HG02870 (cell line): ENCODE data around the gene PLOD2.

ENCODE experiments used
- ATAC-seq: cut with Tn5 transposase; IDR thresholded peaks from one replicate; pipeline ENCODE4 v1.9.1; 2021; ENCODE audit warnings: mild to moderate bottlenecking, moderate library complexity; ENCODE audit not compliant: unreplicated experiment

The PLOD2 gene

GRCh38 chr3:146160964-146161662 lies at the start of gene PLOD2:
TSS of gene PLOD2 (minus strand) at chr3:146161184. CDS start at chr3:146160989, 195 bp downstream.
- no peak for ATAC-seq

GRCh38 chr3:146209371-146209770 lies 48.4 kb upstream of the PLOD2 start:
- ATAC-seq, result no peak

DNA sequence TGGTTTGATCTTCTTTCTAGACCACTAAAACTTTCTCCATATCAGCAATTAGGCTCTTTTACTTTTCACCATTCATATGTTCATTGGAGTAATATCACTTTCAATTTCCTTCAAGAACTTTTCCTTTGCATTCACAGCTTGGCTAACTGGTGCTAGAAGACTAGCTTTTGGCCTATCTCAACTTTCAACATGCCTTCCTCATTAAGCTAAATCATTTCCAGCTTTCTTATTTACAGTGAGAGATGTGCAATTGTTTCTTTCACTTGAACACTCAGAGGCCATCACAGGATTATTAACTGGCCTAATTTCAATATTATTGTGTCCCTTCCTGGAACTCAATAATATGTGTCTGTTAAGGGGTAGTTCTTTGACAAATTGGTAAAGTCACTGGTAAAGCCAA lies 42.8 kb upstream of the PLOD2 start:
- no peak for ATAC-seq

DNA sequence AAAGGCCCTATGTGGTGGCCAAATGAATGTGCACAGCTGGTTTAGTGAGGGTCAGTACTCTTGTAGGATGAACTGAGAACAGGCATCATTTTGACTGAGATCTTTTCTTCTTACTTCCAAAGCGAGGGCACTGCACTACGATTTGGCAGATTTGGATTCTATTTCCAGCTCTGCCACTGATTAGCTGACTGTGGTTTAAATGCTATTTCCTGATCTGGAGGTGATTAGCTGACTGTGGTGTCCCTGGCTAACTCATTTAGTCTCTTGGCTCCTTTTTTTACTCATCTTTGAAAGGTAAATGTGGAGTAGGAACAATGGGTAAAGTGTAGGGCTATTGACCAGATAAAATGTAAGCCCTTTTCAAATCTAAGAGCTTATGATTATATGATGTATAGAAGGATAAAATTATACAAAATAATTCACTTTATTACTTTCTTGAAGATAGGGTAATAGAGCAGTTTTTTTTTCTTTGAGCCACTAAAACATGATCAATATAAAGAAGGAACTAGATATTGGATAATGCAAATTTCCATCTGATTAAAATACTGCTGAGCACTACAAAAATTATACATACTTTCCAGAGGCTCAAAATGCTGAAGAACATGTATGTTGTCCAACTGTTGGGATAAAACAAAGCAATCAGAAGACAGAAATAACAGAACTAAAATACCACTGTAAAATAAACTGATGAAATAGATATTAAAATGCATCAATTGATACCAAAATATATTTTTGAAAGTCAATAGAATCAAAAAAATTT lies 39.7 kb upstream of the PLOD2 start:
- ATAC-seq, result no peak

GRCh38 chr3:146199762-146200161 lies 38.8 kb upstream of the PLOD2 start:
- ATAC-seq, result no peak

DNA sequence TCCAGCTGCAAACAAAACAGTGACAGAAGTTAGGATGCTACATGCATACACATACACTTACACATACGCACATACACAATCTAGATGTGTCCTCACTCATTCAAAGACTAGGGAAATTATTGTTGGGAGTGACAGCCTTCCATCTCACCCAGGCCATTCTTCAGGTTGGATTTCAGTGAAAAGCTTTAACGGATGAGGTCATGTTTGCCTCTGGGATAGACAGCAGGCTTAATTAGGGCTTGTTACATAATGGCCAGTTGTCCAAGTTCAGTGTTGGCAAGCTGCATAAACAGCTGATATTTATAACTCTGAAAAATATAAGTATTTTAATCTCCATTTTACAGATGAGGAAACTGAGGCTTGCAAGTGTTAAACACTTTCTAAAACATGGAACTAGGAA lies 35.8 kb upstream of the PLOD2 start:
- no peak for ATAC-seq

GRCh38 chr3:146195605-146196004 lies 34.6 kb upstream of the PLOD2 start:
- no peak for ATAC-seq

GRCh38 chr3:146195030-146195429 lies 34.0 kb upstream of the PLOD2 start:
- ATAC-seq, result no peak

DNA sequence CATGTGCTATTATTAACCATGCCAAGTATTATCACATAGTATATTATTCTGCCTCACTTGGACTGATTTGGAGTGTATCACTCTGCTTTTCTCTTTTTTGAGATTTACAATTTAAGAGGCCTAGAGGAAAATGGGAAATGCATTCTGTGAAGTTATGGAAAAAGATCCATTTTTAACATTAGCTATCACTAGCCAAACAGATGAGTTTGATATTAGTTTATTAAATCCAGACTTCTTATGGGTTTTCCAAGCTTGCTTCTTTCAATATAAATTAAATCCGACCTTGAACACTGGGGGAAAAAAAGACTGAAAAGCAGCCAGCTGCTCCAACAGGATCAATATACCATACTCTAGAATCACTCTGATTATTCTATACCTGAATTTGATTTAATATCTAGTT lies 30.1 kb upstream of the PLOD2 start:
- no peak for ATAC-seq

- peak; percentile 91 for ATAC-seq
These were observed 28.7 kb upstream of the PLOD2 start for GRCh38 chr3:146189519-146190173.

- no peak for ATAC-seq
These were observed 26.5 kb upstream of the PLOD2 start for GRCh38 chr3:146187334-146187950.

- no peak for ATAC-seq
These were observed 23.4 kb upstream of the PLOD2 start for GRCh38 chr3:146184241-146185015.

GRCh38 chr3:146181216-146181615 lies 20.2 kb upstream of the PLOD2 start:
- no peak for ATAC-seq

DNA sequence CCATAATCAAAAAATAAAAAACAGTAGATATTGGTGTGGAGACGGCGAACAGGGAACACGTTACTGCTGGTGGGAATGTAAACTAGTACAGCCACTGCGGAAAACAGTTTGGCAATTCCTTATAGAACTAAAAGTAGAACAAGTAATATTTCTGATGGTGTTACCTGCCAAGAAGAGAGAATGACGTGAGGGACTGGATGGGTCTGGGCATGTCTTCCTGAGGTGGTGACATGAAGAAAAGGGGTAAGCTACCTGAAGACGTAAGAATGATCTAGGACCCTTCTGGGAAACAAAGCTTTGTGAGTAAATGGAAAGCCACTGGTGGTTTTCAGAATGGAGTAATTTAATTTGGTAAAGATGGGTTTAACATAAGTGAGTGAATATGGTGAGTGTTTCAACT lies 19.4 kb upstream of the PLOD2 start:
- no peak for ATAC-seq

DNA sequence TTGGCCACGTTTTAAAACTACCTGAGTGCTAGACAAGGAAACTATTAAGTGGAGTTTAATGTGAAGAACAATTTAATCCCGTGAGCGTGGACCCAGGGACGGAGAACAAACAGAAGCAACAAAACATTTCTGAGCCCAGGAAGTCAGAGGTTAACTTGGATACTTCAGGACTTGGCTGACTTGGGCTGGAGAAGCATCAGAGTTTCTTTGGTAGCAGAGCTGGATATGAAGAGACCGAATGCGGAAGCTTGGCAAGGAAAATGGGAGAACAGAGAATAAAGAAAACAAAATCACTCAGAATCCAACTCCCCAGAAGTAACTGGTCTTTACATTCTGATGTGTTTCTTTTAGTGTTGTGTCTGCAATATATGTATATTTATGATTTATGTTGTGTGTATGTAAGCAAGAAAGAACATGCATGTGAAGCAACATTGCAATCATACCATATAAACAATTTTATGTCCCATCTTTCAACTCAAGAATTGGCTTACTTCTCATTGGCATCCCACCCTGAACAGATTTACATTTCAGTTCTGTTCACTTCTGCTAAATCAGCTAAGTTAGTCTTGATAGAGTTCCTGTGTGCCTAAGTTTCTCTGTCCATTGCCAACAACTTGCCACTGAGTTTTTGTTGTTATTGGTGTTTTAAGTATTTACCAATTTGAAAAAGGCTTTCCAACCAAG lies 17.2 kb upstream of the PLOD2 start:
- no peak for ATAC-seq

GRCh38 chr3:146177519-146177918 lies 16.5 kb upstream of the PLOD2 start:
- no peak for ATAC-seq

DNA sequence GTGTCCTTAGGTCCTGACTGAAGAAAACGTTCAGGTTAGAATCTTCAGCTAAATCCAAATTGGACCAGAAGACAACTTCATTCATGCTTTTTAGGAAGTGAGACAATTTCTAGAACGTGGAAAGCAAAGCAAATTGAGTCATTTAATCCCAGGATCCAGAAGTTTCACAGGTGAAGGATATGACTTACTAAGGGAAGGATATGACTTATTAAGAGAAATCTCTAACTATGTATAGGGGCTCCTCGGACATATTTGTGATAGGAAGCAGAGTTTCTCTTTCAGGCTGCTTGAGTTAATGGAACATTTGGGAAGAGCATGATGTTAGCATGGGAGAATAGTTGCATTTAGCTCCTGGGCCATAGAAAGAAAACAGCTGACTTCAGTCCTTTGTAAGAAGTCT lies 16.1 kb upstream of the PLOD2 start:
- ATAC-seq, result no peak

DNA sequence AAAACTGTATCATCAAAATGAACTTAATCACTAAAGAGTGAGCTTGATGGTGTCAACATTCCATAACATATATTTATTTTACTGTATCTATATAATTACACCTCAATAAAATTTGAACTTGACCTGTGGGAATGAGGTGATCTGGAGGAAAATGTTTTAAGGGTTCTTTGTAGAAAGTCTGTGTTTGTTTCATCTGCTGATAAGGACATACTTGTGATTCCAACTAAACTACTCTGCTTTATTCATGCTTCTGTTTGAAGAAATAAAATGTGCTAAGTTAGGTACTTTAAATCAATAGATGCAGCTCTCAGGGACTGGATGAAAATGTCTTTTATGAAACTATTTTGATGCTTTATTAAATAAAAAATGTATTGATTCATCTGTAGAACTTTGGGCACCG lies 11.6 kb upstream of the PLOD2 start:
- ATAC-seq, result no peak

DNA sequence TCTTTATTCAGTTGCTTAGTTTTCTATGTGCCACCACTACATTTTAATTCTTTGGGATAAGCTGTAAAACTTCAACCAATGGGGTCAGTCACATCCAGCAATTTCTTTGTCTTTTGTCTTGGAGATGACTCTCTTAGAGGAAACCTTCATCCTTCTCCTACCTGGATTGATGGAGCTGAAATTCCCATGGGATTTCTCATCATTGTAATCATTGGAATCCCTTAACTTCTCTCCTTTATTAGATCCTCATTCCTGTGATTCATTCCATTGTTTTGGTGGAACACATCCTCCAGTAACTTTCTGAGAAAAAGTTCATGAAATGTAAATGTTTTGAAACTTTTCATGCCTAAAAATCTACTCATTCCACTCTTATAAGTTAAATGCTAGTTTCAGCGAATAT lies 9.6 kb upstream of the PLOD2 start:
- no peak for ATAC-seq

DNA sequence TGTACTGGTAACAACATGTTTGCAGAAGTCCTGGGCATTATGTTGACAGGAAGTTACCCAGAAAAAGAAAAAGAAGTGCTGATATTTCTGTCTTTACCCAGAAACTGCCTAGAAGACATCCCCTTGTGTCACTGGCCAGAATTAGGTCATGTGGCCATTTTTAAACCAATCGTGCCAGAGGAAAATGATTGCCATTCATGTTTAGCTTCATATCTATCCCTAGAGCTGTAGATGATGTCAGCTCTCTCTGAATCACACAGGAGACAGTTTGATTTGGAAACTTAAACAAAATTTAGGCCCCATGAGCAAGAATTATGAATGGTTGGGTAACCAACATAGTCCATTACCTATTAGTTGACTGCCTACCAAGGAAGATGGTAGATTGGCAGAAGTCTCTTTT lies 8.9 kb upstream of the PLOD2 start:
- no peak for ATAC-seq
